Epithelial cell of prostate (primary cell): Measurements from ENCODE around the gene TENM3.

ENCODE experiments used
- DNase-seq: peaks from one replicate; pipeline ENCODE4 v3.0.0-alpha.2; 2011; ENCODE audit warnings: low read depth, low spot score
- H3K27ac ChIP-seq: fragments of 450-650 bp; 2 replicates; pipeline ENCODE4 v1.5.1; 2017; ENCODE audit warnings: mild to moderate bottlenecking

TENM3 gene

DNA sequence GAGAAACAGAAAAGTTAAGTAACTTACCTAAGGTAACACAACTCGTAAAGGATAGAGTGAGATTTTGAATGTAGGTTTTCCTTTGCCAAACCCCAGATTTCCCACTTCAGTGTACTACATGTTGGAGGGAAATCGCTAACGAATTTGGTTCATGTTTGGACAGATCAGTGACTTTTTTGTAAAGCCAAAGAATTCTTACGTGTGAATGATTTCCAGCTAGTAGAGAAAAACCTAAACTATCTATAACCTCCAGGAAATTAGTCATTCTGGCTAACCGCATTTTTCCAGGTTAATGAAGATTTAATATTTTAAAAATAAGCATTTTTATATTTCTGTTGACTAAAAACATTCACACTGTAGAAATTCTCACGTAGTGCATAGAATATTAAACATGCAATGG lies 7.2 kb downstream of the TENM3 start:
- peak overlapping the region; percentile 43 for H3K27ac ChIP-seq

DNA sequence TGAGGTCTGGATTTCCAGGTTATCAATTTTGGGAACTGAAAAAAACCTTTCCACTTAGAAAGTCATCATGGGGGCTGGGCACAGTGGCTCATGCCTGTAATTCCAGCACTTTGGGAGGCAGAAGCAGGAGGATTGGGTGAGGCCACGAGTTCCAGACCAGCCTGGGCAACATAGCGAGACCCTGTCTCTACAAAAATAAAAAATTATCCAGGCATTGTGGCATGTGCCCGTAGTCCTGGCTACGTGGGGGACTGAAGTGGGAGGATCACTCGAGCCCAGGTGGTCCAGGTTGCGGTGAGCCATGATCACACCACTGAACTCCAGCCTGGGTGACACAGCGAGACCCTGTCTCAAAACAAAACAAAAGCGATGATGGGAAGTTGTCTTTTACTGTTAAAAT lies 7.9 kb downstream of the TENM3 start:
- DNase-seq: no peak
- H3K27ac ChIP-seq: no peak overlapping the region

More for the DNA sequence above, 7.2 kb downstream of the TENM3 start:
- no peak for DNase-seq

GRCh38 chr4:182252220-182252619 lies 9.0 kb downstream of the TENM3 start:
- no peak for DNase-seq
- H3K27ac ChIP-seq: no peak overlapping the region

DNA sequence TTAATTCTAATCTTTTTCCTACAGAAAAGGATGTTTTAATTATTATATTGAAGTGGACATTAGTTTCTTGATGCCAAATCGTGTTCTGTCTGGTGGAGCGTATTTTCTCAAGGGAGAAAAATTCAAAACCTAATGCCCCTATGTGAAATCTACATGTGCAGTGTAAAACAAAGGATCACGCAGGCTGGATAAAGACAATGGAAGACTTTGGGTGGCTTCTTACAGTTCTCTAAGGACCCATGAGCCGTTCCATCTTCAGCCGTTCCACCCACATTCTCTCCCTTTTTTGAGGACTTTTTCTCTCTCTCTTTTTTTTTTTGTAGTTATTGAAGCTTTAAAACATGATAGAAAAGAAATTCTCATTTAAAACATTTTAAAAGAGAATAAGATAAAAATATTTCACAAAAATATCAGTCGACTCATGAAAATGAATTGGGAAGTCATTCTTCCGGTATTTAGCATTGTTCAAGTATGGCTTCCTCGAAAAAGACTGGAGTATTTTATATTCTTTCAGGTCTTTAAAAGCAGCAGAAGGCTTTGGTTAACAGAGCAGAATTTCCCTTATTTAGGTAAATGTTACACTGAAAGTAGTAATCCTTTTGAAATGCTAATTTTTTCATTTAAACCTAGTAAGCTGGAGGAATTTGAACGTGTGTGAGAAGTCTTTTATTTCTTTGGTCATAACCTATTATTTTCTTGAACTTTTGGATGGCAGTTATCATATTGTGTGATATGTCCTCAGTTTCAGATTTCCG lies 11.0 kb downstream of the TENM3 start:
- no peak for DNase-seq

GRCh38 chr4:182255441-182256190 lies 12.4 kb downstream of the TENM3 start:
- DNase-seq: no peak
- H3K27ac ChIP-seq: no peak overlapping the region

More for the DNA sequence above, 11.0 kb downstream of the TENM3 start:
- H3K27ac ChIP-seq: no peak overlapping the region

DNA sequence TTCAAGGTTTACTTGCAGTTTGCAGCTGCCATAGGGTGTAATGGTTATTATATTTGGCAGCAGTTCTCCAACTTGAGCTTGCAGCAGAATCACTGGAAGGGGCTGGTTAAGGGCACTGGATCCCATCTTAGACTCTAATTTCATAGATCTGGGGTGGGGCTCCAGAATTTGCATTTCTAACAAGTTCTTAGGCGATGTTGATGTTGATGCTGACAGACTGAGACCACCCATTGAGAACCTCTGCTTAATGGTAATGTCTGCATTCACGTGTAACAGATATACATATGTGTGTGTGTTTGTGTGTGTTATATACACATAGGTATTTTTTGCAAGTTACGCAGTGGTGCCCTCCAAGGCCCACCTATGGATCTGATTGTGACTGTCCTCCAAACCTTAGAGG lies 13.8 kb downstream of the TENM3 start:
- DNase-seq: no peak
- H3K27ac ChIP-seq: no peak overlapping the region

GRCh38 chr4:182257503-182257902 lies 14.3 kb downstream of the TENM3 start:
- H3K27ac ChIP-seq: no peak overlapping the region
- DNase-seq: no peak

DNA sequence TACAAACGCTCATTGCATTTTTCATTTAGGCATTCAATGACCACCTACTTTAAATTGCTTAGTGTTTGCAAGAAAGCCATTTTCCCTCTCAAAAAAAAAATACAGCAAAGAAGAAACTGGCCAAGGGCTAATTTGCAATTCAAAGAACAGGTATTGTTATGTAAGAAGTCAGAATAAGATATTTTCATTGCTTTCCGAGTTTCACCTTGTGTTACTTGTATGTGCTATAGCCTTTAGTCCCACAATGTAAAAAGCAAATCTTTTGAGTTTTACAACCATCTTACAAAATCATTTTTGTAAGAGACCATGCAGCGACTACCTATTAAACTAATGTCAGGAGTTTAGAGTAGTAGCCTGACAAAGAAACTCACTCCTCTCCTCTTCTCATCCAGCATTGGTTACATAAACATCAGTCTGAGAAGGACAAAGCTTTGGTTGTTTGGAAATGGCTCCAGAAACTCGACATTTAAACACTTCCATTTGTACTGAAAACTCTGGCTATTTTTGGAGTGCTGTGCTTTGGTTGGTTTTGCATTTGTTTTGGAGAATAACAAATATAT lies 15.3 kb downstream of the TENM3 start:
- no peak for DNase-seq
- H3K27ac ChIP-seq: no peak overlapping the region

- no peak overlapping the region for H3K27ac ChIP-seq
Measured at GRCh38 chr4:182261651-182262223, 18.5 kb downstream of the TENM3 start.

GRCh38 chr4:182263562-182263961 lies 20.4 kb downstream of the TENM3 start:
- no peak for DNase-seq
- no peak overlapping the region for H3K27ac ChIP-seq

More at GRCh38 chr4:182261651-182262223, 18.5 kb downstream of the TENM3 start:
- DNase-seq: no peak

DNA sequence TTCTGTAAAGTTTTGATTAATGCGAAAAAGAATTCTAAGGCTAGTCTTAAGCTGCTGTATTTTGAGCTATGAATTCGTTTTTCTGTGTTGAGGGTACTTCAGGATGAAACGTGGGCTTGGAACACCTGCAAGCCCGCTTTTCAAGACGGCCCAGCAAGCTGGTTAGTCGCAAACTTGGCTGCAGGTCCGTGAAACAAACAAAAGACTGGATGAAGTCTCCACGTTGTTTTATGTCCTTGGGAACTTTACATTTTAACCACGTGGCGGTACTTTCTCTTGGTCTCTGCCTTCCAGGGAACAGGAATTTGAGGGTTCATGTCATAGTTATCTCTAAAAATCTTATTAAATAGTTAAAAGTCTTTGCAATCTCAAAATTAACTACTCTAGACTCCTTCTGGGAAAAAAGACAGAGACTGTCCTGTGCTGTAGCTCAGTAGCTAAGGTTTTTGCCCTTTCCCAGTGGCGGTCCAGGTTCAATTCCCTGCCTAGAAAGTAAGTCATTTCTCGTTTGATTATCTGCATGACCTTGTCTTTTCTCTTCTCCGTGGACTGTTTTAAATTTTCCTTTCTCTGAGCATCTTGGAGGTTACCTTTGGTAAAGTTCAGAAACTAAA lies 21.0 kb downstream of the TENM3 start:
- no peak for DNase-seq
- H3K27ac ChIP-seq: no peak overlapping the region

- H3K27ac ChIP-seq: no peak overlapping the region
- DNase-seq: no peak
Measured at GRCh38 chr4:182265881-182266280, 22.7 kb downstream of the TENM3 start.

- H3K27ac ChIP-seq: no peak overlapping the region
- DNase-seq: no peak
Measured at GRCh38 chr4:182267048-182267447, 23.8 kb downstream of the TENM3 start.

DNA sequence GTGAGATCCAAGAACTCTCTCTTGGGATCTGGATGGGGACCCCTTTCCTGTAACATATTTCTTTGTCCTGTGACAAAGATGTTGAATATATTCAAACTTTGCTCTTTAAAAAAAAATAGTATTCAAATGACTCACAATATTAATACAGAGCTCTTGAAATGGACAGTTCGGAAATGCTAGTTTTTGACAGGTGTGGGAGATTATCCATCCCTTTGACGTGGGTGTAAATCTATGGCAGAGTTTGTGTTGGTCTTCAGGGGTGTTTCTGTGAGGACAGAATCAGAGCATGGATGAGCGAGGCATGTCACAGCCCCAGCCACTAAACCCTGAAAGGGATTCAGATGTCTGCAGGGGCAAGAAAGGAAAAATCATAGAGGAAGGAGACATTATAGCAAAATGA lies 25.8 kb downstream of the TENM3 start:
- no peak for DNase-seq
- H3K27ac ChIP-seq: no peak overlapping the region

GRCh38 chr4:182271731-182272130 lies 28.5 kb downstream of the TENM3 start:
- H3K27ac ChIP-seq: no peak overlapping the region
- DNase-seq: no peak

DNA sequence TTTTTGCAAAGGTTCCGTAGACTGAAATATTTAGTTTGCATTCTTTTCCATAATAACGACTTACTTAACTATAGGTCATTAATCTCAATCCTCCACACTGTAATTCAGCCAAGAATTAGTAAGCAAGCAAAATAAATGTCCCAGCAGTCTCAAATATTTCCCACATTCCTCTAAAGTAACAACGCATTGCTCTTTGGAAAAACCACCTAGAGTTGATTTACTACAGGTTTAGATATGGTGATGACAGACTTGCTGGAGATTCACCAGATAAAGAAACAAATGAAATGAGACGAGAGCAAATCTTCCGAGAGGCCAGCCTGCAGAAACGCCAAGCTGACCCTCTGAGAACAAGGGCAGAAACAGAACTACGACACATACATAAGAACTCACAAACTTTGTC lies 28.9 kb downstream of the TENM3 start:
- no peak for DNase-seq
- no peak overlapping the region for H3K27ac ChIP-seq

DNA sequence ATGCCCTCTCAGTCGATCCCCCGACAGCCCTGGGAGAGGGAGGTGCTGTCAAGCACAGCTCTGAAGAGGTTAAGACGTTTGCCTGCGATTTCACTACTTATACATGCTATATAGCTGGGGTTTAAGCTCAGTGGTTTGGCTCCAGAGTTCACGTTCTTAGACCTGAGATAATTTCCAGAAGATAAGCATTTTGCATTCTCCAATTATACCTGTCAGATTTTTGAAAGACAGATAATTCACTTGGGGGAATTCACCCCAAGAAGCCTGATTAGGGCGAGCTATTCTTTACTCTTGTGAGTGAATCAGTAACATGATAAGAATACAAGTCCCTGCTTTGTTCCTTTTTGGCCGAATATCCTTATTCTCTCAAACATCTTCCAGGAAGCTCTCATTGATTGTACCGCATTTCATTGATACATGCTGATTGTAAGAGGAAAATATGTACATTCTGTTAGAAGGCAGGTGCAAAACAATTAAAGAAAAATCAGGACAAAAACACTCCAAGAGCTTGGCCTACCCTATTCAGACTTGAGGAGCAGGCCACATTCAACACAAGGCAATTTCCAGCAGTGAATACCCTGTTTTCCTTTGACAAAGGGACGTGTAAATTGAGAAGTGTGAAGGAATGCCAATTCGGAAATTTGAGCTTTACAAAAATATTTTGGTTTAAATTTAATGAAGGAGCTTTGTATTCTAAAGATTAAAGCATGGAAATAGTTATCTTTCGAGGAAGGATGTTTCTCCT lies 30.2 kb downstream of the TENM3 start:
- H3K27ac ChIP-seq: no peak overlapping the region
- no peak for DNase-seq

DNA sequence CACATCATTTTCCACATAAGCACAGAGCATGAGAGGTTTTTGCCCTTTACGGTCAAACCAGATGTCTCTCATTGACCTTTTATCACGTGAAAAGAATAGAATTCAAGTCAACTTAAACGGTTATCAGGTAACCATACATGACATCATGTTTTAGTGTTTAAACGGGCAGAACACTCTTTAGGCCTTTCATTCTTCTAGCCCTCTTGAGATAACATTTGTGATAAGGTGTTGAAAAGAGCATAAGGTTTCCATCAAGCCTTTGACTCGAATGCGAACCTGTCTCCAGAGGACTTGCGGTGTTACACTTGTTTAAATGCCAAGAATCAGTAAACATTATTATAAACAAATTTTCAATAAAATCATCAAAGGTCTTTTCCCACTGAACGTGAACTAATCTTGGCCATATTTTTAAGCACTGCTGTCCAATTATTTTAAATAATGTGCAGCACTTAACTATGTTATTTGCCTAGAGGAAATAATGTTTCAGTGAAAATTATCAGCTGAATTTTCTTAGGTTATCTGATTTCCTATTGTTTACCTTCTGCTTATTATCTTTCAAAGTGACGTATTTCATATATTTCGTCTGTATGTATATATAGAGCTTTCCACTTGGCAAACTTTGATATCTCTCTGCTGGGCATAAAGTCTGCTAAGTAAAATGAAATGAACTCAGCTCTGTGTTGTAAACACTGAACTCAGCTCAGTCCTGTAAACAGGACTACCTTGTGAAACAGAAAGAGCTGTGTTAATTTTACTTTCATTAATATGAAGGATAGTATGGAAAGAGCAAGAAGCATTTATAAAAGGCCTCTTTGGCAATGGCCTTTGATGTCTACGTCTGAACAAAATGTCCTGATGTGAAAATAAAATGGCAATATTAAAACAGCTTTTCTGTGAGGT lies 33.3 kb downstream of the TENM3 start:
- no peak overlapping the region for H3K27ac ChIP-seq
- no peak for DNase-seq

DNA sequence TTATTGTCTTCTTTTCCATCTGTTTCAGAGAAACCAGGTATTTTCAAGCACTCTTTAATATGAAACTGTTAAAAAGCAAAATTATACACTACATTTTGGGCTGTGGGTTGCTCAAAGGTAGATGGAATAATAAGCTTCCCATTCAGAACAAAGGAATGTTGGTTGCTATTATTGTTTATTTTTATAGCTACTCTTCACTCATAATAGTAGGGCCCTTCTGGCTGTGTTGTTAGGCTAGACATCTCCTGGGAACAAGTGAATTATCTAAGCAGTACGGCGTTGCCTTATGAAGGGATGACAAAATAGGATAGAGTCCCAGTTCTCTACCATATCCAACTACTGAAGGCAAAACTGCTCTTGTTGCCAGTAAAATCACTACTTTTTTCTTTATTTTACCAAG lies 34.2 kb downstream of the TENM3 start:
- no peak for DNase-seq
- no peak overlapping the region for H3K27ac ChIP-seq
